ENCODE results near the gene NDST1.

NDST1 gene

DNA sequence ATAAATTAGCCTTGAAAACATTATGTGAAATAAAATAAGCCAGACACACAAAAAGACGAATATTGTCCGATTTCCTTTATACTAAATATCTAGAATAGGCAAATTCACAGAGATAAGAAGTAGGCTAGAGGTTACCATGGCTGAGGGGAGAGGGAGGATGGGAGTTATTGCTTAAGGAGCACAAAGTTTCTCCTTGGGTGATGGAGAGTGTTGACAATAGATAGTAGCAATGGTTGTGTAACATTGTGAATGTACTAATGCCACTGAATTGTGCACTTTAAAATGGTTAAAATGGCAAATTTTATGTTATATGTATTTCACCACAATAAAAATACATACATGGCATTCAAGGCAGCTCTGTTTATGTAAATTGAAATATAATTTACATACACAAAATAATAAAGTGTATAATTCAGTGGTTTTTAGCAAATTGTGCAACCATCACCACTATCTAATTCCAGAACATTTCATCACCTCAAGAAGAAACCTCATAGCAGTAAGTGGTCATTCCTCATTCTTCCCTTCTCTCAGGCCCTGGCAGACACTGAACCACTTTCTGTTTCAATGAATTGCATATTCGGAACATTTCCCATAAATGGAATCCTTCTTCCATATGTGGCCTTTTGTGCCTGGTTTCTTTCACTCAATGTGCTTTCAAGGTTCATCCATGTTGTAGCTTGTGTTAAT lies 59.2 kb downstream of the NDST1 start:
- CTCF ChIA-PET, result no interaction called here
- H3K27ac ChIP-seq, result no peak overlapping the region
- POLR2A ChIA-PET (ENCODE audit: low non-redundant PET), result no interaction called here
- DNase-seq (ENCODE audit: low spot score), result no peak
- TF ChIP-seq, protein P1, sequence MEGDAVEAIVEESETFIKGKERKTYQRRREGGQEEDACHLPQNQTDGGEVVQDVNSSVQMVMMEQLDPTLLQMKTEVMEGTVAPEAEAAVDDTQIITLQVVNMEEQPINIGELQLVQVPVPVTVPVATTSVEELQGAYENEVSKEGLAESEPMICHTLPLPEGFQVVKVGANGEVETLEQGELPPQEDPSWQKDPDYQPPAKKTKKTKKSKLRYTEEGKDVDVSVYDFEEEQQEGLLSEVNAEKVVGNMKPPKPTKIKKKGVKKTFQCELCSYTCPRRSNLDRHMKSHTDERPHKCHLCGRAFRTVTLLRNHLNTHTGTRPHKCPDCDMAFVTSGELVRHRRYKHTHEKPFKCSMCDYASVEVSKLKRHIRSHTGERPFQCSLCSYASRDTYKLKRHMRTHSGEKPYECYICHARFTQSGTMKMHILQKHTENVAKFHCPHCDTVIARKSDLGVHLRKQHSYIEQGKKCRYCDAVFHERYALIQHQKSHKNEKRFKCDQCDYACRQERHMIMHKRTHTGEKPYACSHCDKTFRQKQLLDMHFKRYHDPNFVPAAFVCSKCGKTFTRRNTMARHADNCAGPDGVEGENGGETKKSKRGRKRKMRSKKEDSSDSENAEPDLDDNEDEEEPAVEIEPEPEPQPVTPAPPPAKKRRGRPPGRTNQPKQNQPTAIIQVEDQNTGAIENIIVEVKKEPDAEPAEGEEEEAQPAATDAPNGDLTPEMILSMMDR (conservative IDR thresholded peaks at IDR 0.05; ENCODE audit: low read depth), result no peak

DNA sequence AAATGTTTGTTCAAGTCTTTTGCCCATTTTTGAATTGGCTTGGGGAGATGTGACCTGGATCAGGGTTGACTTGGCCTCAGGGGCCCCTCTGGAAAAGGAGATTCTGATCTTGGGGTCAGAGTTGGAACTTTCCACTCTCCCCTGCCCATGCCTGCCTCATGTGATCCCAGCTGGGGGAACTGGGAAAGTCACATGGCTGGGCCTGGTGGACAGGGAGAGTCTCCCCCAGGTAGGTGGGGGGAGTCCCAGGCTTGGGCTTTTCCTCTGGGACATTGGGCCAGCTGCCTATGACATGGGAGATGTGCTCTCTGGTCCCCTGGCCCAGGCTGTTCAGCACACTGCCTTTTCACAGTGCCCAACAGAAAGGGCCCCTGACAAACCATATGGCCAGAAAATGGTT lies 60.7 kb downstream of the NDST1 start:
- ChIA-PET POLR2A (ENCODE audit: low non-redundant PET) (no interaction called here), CTCF (interaction anchor here (0.6 to 0.7 kb wide), 2 partner anchors 132 to 190 kb away, joined by 3 to 5 read pairs; partner anchors contain the start of genes DCTN4 and RBM22)
- TF ChIP-seq, protein P1 (conservative IDR thresholded peaks at IDR 0.05; ENCODE audit: low read depth), result no peak

DNA sequence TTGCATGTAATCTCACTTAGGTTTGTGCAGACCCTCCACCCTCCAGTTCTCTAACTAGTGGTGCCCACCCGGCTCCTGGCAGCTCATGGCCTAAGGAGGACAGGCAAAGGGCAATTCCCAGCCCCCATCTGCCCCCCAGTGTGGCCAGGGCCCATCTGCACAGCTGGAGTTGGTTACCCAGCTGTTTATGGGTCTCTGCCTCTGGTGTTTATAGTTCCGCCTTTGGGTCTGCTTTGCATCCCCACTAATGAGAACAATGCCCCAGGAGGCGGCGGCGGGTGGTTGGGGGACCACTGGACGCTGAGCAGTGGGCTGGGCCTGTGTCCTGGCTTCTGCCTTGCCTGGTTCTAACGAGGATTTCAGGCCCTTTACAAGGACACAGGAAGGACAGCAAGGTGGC lies 62.4 kb downstream of the NDST1 start:
- POLR2A ChIA-PET (ENCODE audit: low non-redundant PET), result no interaction called here
- no peak overlapping the region for H3K27ac ChIP-seq
- TF ChIP-seq, protein P1 (conservative IDR thresholded peaks at IDR 0.05; ENCODE audit: low read depth), result no peak
- DNase-seq (ENCODE audit: low spot score), result no peak
- CTCF ChIA-PET, result no interaction called here

More for the DNA sequence above, 60.7 kb downstream of the NDST1 start:
- no peak for DNase-seq (ENCODE audit: low spot score)
- H3K27ac ChIP-seq, result no peak overlapping the region

DNA sequence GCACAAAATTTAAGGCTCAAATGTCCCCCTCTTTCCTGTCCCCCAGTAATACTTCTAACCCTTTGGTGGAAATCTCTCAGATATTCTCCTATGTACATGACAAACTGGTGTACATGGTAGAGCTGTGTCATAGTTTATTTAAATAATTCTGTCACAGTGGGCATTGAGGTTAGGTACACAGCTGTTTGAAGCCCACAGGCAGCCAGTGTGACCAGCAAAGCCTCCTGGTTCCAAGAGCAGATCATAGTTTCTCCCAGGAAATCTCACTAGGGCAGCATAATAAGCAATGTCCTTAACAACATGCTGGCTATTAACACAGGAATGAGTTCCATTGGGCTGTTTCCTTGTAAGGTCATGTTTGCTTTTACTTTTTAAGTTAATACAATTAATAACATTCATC lies 63.9 kb downstream of the NDST1 start:
- no peak for DNase-seq (ENCODE audit: low spot score)
- TF ChIP-seq, protein P1 (conservative IDR thresholded peaks at IDR 0.05; ENCODE audit: low read depth), result no peak
- ChIA-PET CTCF (no interaction called here), POLR2A (ENCODE audit: low non-redundant PET) (no interaction called here)
- H3K27ac ChIP-seq, result no peak overlapping the region

DNA sequence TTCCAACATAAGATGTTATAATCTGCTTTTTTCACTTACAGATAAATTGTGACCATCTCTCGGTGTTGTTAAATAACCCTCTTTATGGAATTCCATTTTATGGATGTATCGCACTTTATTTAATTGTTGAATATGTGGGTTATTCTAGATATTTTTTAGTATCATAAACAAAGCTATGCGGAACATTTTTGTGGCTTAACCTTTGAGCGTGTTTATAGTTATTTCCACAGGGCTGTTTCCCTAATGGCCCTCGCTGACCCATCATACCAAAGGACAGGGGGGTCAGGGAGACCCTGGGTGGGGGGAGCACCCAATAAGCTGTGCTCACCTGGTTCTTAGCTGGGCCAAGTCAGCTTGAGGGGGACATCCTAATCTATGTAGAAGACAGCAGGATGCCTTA lies 65.3 kb downstream of the NDST1 start:
- no peak overlapping the region for H3K27ac ChIP-seq
- CTCF ChIA-PET, result interaction anchor here (0.5 kb wide), 1 partner anchor 17 kb away, joined by 3 read pairs; no protein-coding TSS in a partner anchor
- POLR2A ChIA-PET (ENCODE audit: low non-redundant PET), result no interaction called here
- TF ChIP-seq, protein P1 (conservative IDR thresholded peaks at IDR 0.05; ENCODE audit: low read depth), result no peak
- no peak for DNase-seq (ENCODE audit: low spot score)

DNA sequence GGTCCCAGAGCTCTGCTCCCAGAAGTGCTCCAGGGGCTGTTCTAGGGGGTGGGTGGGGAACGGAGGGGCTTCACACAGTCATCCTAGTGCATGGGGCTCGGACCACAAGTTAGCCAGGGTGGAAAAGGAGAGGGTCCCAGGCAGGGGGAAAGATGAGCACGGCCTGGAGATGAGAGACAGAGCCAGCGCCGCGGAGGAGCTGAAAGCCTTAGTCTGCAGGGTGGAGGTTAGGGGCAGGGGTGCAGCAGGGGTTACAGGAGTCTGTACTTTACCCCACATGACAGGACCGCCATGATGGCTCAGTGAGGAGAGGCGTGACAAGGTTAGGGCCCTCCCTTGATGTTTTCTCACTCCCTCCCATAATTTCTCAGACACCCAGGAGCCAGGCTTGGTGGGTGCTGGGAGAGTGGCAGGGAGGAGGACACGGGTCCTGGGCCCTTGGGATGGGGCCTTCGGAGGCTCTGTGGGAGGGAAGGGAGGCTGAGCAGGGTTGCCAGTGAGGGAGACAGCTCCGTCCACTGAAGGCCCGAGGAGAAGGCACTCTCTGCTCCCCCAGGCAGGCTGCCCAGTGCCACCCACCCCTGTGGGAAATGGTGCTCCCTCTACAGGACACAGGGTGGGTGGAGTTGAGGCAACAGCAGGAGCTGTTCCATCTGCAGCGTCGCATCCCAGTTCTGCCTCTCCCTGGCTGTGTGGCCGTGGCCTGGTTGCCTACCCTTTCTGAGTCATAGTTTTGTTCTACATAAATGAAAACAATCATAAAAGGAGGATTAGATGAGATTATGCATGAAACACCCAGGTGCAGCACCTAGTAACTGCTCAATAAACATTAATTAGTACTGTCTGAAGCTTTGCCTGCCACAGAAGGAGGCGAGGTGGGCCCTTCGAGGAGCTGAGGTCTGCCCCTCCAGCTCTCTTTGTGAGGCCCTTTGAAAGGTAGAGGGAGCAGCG lies 66.2 kb downstream of the NDST1 start:
- no peak for DNase-seq (ENCODE audit: low spot score)
- ChIA-PET POLR2A (ENCODE audit: low non-redundant PET) (no interaction called here), CTCF (interaction anchor here (0.5 to 0.6 kb wide), 4 partner anchors 11 to 119 kb away, joined by 3 to 4 read pairs (median 4); no protein-coding TSS in a partner anchor)
- no peak overlapping the region for H3K27ac ChIP-seq
- TF ChIP-seq, protein P1 (conservative IDR thresholded peaks at IDR 0.05; ENCODE audit: low read depth), result no peak
